GM10266 (cell line): ENCODE measurements around the gene ANKRD12.
A peak's percentile ranks its signal among the peaks of the same experiment; 100 is the strongest.

Experiments used
- DNase-seq: peaks from one replicate; pipeline ENCODE4 v3.0.0; 2012; ENCODE audit errors: extremely low spot score
- CTCF ChIP-seq: IDR thresholded peaks from 2 replicates; pipeline ENCODE4 v1.5.1; 2012; ENCODE audit warnings: mild to moderate bottlenecking, low read depth; ENCODE audit not compliant: control insufficient read depth, insufficient read depth; ENCODE audit errors: missing control alignments

ANKRD12 gene

GRCh38 chr18:9094307-9095226, 42.0 kb upstream of the ANKRD12 start:
- DNase-seq, result no peak
- no peak for TF ChIP-seq CTCF

- TF ChIP-seq CTCF, result no peak
- DNase-seq, result peak; percentile 57
Observed at GRCh38 chr18:9095297-9096006, 41.1 kb upstream of the ANKRD12 start.

GRCh38 chr18:9096007-9096371, 40.6 kb upstream of the ANKRD12 start:
- no peak for TF ChIP-seq CTCF
- DNase-seq, result no peak

GRCh38 chr18:9096685-9097084, 39.9 kb upstream of the ANKRD12 start:
- TF ChIP-seq CTCF, result no peak
- no peak for DNase-seq

GRCh38 chr18:9097349-9097748, 39.2 kb upstream of the ANKRD12 start:
- no peak for TF ChIP-seq CTCF
- DNase-seq, result no peak

- TF ChIP-seq CTCF, result no peak
Observed at GRCh38 chr18:9100796-9101195, 35.8 kb upstream of the ANKRD12 start.

More at GRCh38 chr18:9100796-9101195, 35.8 kb upstream of the ANKRD12 start:
- no peak for DNase-seq
